ENCODE measurements around the gene SLC25A34.

- TF ChIP-seq, protein P1, sequence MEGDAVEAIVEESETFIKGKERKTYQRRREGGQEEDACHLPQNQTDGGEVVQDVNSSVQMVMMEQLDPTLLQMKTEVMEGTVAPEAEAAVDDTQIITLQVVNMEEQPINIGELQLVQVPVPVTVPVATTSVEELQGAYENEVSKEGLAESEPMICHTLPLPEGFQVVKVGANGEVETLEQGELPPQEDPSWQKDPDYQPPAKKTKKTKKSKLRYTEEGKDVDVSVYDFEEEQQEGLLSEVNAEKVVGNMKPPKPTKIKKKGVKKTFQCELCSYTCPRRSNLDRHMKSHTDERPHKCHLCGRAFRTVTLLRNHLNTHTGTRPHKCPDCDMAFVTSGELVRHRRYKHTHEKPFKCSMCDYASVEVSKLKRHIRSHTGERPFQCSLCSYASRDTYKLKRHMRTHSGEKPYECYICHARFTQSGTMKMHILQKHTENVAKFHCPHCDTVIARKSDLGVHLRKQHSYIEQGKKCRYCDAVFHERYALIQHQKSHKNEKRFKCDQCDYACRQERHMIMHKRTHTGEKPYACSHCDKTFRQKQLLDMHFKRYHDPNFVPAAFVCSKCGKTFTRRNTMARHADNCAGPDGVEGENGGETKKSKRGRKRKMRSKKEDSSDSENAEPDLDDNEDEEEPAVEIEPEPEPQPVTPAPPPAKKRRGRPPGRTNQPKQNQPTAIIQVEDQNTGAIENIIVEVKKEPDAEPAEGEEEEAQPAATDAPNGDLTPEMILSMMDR (conservative IDR thresholded peaks at IDR 0.05; ENCODE audit: low read length), result no peak
- no peak for TF ChIP-seq EZH2phosphoT487 (IDR thresholded peaks at IDR 0.05; ENCODE audit: borderline replicate concordance, low read depth, low read length)
Observed at GRCh38 chr1:15696956-15697521, 39.0 kb upstream of the SLC25A34 start.
